ENCODE measurements around the gene CD248. TPM values are rescaled to one million over a fixed set of nuclear protein-coding genes. Genes with fewer than 3 reads are reported as not detected.
A peak's percentile ranks its signal among the peaks of the same experiment; 100 is the strongest.
"Not testable (repeated sequence)": the region's sequence is repeated elsewhere in the genome, so short reads cannot be mapped to it uniquely, and the experiment has no call there.

The CD248 gene
- total RNA-seq: 31.2 TPM

GRCh38 chr11:66316849-66317251 lies at the start of gene CD248:
CD248 (minus strand) TSS chr11:66317044; CDS start chr11:66317027, 17 bp downstream.
- DNase-seq: peak; percentile 79

GRCh38 chr11:66365711-66366619 lies 49.1 kb upstream of the CD248 start:
- DNase-seq: no peak

GRCh38 chr11:66365166-66365565 lies 48.3 kb upstream of the CD248 start:
- DNase-seq: no peak

- no peak for DNase-seq
Observed at GRCh38 chr11:66363805-66364535, 47.1 kb upstream of the CD248 start.

GRCh38 chr11:66363187-66363601 lies 46.4 kb upstream of the CD248 start:
- DNase-seq: no peak

GRCh38 chr11:66362481-66363147 lies 45.8 kb upstream of the CD248 start:
- DNase-seq: no peak

GRCh38 chr11:66361502-66361941 lies 44.7 kb upstream of the CD248 start:
- DNase-seq: no peak

- no peak for DNase-seq
Observed at GRCh38 chr11:66360406-66361073, 43.7 kb upstream of the CD248 start.

- no peak for DNase-seq
Observed at GRCh38 chr11:66359662-66360087, 42.8 kb upstream of the CD248 start.

GRCh38 chr11:66350560-66351235 lies 33.9 kb upstream of the CD248 start:
- DNase-seq: not testable (repeated sequence)

- DNase-seq: no peak
Observed at GRCh38 chr11:66349084-66349386, 32.2 kb upstream of the CD248 start.

GRCh38 chr11:66347425-66348276 lies 30.8 kb upstream of the CD248 start, which contains the start of gene B4GAT1:
B4GAT1 (minus strand) TSS chr11:66347629; CDS start chr11:66347545, 84 bp downstream.
- DNase-seq: peak; percentile 88

- no peak for DNase-seq
Observed at GRCh38 chr11:66346476-66347424, 29.9 kb upstream of the CD248 start.

- DNase-seq: peak; percentile 74
Observed at GRCh38 chr11:66345316-66345649, 28.4 kb upstream of the CD248 start.

- peak; percentile 94 for DNase-seq
Observed at GRCh38 chr11:66344550-66345315, 27.9 kb upstream of the CD248 start, which contains the start of gene BRMS1. BRMS1 (minus strand) TSS chr11:66345104; CDS start chr11:66342234, 2,870 bp downstream.

- no peak for DNase-seq
Observed at GRCh38 chr11:66343176-66343575, 26.3 kb upstream of the CD248 start.

GRCh38 chr11:66341502-66342126 lies 24.8 kb upstream of the CD248 start:
- DNase-seq: no peak
